Natural killer cell (primary cell): ENCODE measurements around the gene LBH. TPM values are rescaled to one million over a fixed set of nuclear protein-coding genes. Genes with fewer than 3 reads are reported as not detected.

Experiments
- ATAC-seq, 3 donors: fragments of 150-1000 bp in 2 of 3; fragments of 200-7000 bp in 1 of 3; cut with Tn5 transposase; 1 replicate in 1 of 3; 2 replicates in 2 of 3; pipeline ENCODE4 v1.10.0; 2021; ENCODE audit warnings: mild to moderate bottlenecking in 2 of 3, moderate library complexity in 2 of 3
- DNase-seq, 2 donors: peaks; one replicate each; pipeline versions ENCODE4 v3.0.0 to v3.0.0-alpha.2; 2013 to 2021; ENCODE audit warnings: mixed read lengths in 1 of 2
- H3K27ac ChIP-seq: one replicate; pipeline ENCODE4 v1.5.1; 2013; ENCODE audit warnings: mild to moderate bottlenecking, low read length
- H3K27me3 ChIP-seq: one replicate; pipeline ENCODE4 v1.6.1; 2013; ENCODE audit warnings: low read length; ENCODE audit not compliant: control insufficient read depth, insufficient read depth
- H3K36me3 ChIP-seq: one replicate; pipeline ENCODE4 v1.6.1; 2013; ENCODE audit warnings: low read length; ENCODE audit not compliant: control insufficient read depth, insufficient read depth
- H3K4me1 ChIP-seq: one replicate; pipeline ENCODE4 v1.6.1; 2013; ENCODE audit warnings: low read length; ENCODE audit not compliant: control insufficient read depth, insufficient read depth
- H3K4me3 ChIP-seq: one replicate; pipeline ENCODE4 v1.5.1; 2013; ENCODE audit warnings: low read length
- H3K9me3 ChIP-seq: one replicate; pipeline ENCODE4 v1.6.1; 2013; ENCODE audit warnings: low read length; ENCODE audit not compliant: control insufficient read depth, insufficient read depth
- H3K27ac Mint-ChIP-seq, 2 donors: one replicate each; pipeline ENCODE4 v1.8.0; 2022; ENCODE audit warnings: mild to moderate bottlenecking in 2 of 2, mixed read lengths in 2 of 2, moderate library complexity in 1 of 2
- H3K27me3 Mint-ChIP-seq, 2 donors: one replicate each; pipeline ENCODE4 v1.8.0; 2022; ENCODE audit warnings: low read depth in 2 of 2, mixed read lengths in 2 of 2
- H3K36me3 Mint-ChIP-seq: one replicate; pipeline ENCODE4 v1.8.0; 2022; ENCODE audit warnings: mixed read lengths
- H3K4me1 Mint-ChIP-seq, 2 donors: one replicate each; pipeline ENCODE4 v1.8.0; 2022; ENCODE audit warnings: mixed read lengths in 2 of 2
- H3K4me3 Mint-ChIP-seq: one replicate; pipeline ENCODE4 v1.8.0; 2022; ENCODE audit warnings: mild to moderate bottlenecking, moderate library complexity, mixed read lengths
- H3K9me3 Mint-ChIP-seq, 2 donors: one replicate each; pipeline ENCODE4 v1.8.0; 2022; ENCODE audit warnings: mixed read lengths in 2 of 2
- CTCF ChIP-seq: fragments of 200-600 bp; IDR thresholded peaks from one replicate; pipeline ENCODE4 v1.8.0; 2022; ENCODE audit warnings: antibody characterized with exemption
- WGBS: methylation state at CpG from one replicate; pipeline ENCODE4 v1.1.7; 2013; ENCODE audit warnings: missing lambda C conversion rate; ENCODE audit not compliant: insufficient coverage; 5-methylcytosine and 5-hydroxymethylcytosine counted together
- intact Hi-C: fragments of 100-400 bp; cut with micrococcal nuclease; formaldehyde crosslinking; loops from one replicate; pipeline ENCODE4 v1.14.2; 2022
- total RNA-seq, 4 donors: library from RNA; stranded (reverse); fragments of 120-200 nt in 1 of 4; gene quantifications; one replicate each; pipeline versions ENCODE4 v1.2.3 to v1.2.4, GENCODE V29; 2013 to 2022

LBH gene
- total RNA-seq, 3 donors from 2014 or later (not counting 1 experiment from before 2014, with no cell fraction given) = 157 to 197 (median 158) TPM

GRCh38 chr2:30280596-30281434 is 49.5 kb downstream of the LBH start:
- ATAC-seq (no peak), DNase-seq (no peak)
- H3K4me3 Mint-ChIP-seq = no peak overlapping the region
- WGBS = 92% methylated on average over 8 of the region's 8 CpGs
- Histone ChIP-seq H3K4me1 (peaks cover 35% of the 10 kb centered on the region), H3K27me3 (no peaks in the 10 kb centered on the region), H3K27ac (no peak overlapping the region), H3K9me3 (no peaks in the 10 kb centered on the region), H3K36me3 (no peaks in the 10 kb centered on the region), H3K4me3 (no peak overlapping the region)
- no peaks in the 10 kb centered on the region for H3K9me3 Mint-ChIP-seq
- intact Hi-C loops = no loop called here
- TF ChIP-seq CTCF = no peak
- no peaks in the 10 kb centered on the region for H3K36me3 Mint-ChIP-seq
- H3K4me1 Mint-ChIP-seq = peaks cover 20 to 28% of the 10 kb centered on the region in 2 donors
- H3K27ac Mint-ChIP-seq = no peak overlapping the region
- no peaks in the 10 kb centered on the region for H3K27me3 Mint-ChIP-seq

GRCh38 chr2:30282081-30282480 is 50.7 kb downstream of the LBH start:
- intact Hi-C loops = no loop called here
- no peak overlapping the region for H3K27ac Mint-ChIP-seq
- ATAC-seq (no peak), DNase-seq (no peak)
- Histone ChIP-seq H3K4me1 (peaks cover 29% of the 10 kb centered on the region), H3K36me3 (no peaks in the 10 kb centered on the region), H3K9me3 (no peaks in the 10 kb centered on the region), H3K4me3 (no peak overlapping the region), H3K27ac (peak overlapping the region; percentile 48), H3K27me3 (no peaks in the 10 kb centered on the region)
- TF ChIP-seq CTCF = no peak
- no peaks in the 10 kb centered on the region for H3K27me3 Mint-ChIP-seq
- no peak overlapping the region for H3K4me3 Mint-ChIP-seq
- no peaks in the 10 kb centered on the region for H3K9me3 Mint-ChIP-seq
- H3K36me3 Mint-ChIP-seq = no peaks in the 10 kb centered on the region
- peaks cover 18 to 29% of the 10 kb centered on the region in 2 donors for H3K4me1 Mint-ChIP-seq
- 59% methylated on average over 4 of the region's 6 CpGs for WGBS

- no peak overlapping the region for H3K27ac Mint-ChIP-seq
- no peaks in the 10 kb centered on the region for H3K9me3 ChIP-seq
- ATAC-seq (peak in 1 of 3 donors; percentile 41), DNase-seq (no peak)
- no peaks in the 10 kb centered on the region for H3K27me3 ChIP-seq
- 84% methylated on average over 4 of the region's 4 CpGs for WGBS
- H3K4me3 ChIP-seq = no peak overlapping the region
- H3K4me1 ChIP-seq = peaks cover 35% of the 10 kb centered on the region
- no peaks in the 10 kb centered on the region for H3K36me3 ChIP-seq
- intact Hi-C loops = no loop called here
- no peaks in the 10 kb centered on the region for H3K36me3 Mint-ChIP-seq
- no peaks in the 10 kb centered on the region for H3K27me3 Mint-ChIP-seq
- TF ChIP-seq CTCF = no peak
- peaks cover 24 to 29% of the 10 kb centered on the region in 2 donors for H3K4me1 Mint-ChIP-seq
- peak overlapping the region; percentile 21 for H3K27ac ChIP-seq
- H3K9me3 Mint-ChIP-seq = no peaks in the 10 kb centered on the region
- no peak overlapping the region for H3K4me3 Mint-ChIP-seq
Measured at GRCh38 chr2:30282721-30283120, 51.4 kb downstream of the LBH start.
